Right ventricle myocardium superior (tissue), 1 donor: Measurements from ENCODE around the gene P2RY2. TPM values are rescaled to one million over a fixed set of nuclear protein-coding genes. Genes with fewer than 3 reads are reported as not detected.
"Not testable (repeated sequence)": the region's sequence is repeated elsewhere in the genome, so short reads cannot be mapped to it uniquely, and the experiment has no call there.

Experiments
- ATAC-seq: fragments of 200-7000 bp; cut with Tn5 transposase; one replicate; pipeline ENCODE4 v1.9.1; 2020; ENCODE audit warnings: mild to moderate bottlenecking; ENCODE audit not compliant: poor library complexity
- DNase-seq: peaks from one replicate; pipeline ENCODE4 v3.0.0-alpha.2; 2020
- intact Hi-C: fragments of 100-400 bp; cut with DNase I; formaldehyde crosslinking; loops from one replicate; pipeline ENCODE4 v1.11.2; 2022
- total RNA-seq: library from RNA; stranded (reverse); fragmentation: NEBNext Ultra II Directional; extraction: Animal tissue kit (Norgen Biotek cat#: 25700); gene quantifications from one replicate; pipeline ENCODE4 v1.2.1, GENCODE V29; 2021
- donor health status: DM: no; HTN: yes; CAD: no; lungs with severe emphysema.

Gene P2RY2
- total RNA-seq, 1 donor from 2014 or later: 22.5 TPM

DNA sequence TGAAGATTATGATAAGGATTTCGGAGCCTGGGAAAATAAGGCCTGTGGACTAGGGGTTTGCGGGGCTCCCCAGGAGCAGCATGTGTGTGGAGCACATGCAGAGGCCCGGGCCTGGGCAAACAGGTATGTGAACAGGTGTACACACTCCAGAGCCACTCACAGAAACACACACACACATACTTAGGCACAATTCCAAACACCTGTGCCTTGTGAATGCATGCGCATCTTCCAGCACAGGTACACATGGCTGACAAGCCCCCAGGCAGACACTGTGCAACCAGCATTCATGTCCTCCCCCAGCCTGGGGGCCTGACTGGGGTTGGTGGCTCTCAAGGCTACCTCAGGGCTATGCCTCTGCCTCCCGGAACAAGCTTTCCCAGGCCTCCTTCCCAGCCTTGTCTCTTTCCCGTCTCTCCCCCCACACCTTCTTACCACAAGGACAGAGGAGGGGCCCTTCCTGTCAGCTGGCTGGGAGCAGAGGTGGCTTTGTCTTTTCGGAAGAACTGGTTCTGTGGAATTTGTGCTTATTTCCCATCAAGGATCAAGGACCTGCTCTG, 51.5 kb downstream of the P2RY2 start:
- no peak for ATAC-seq
- no peak for DNase-seq
- intact Hi-C loops: no loop called here

DNA sequence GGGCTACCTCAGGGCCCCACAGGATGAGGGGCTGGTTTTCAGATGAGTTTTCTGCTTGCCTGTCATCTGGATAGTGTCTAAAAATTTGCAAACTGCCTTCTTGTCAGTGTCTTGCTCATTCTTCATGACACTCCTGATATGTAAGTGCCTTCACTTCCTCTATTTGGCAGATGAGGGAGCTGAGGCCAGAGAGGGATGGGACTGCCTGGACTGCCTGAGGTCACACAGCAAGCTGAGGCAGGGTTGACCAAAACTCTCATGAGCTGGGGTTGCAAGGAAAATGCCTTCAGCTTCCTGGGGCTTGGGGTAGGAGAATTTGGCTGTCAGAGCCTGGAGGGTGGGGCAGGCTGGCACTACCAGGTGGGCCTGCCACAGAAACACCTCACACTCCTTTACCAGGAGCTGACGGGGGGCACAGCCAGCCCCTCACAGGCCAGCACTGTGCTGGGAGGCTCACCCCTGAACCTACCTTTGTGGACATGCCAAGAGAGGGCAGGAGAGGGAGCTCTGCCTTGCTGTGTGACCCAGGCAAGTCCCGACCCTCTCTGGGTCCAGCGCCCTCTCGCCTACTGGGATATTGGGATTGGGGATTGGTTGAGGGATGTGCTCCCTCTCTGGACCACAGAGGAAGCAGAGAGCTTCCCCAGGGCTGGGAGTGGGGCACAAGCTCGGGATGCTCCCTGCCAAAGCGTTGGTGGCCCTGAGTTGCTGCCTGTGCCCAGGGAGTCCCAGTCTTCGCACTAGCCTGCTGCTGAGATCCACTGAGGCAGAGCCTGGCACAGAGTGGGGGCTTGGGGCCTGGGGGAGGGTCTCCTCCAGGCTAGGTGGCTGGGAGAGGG, 52.2 kb downstream of the P2RY2 start:
- no peak for DNase-seq
- intact Hi-C loops: no loop called here
- ATAC-seq: no peak

- ATAC-seq (no peak), DNase-seq (no peak)
- intact Hi-C loops: no loop called here
Observed at GRCh38 chr11:73270855-73271477, 52.9 kb downstream of the P2RY2 start.

DNA sequence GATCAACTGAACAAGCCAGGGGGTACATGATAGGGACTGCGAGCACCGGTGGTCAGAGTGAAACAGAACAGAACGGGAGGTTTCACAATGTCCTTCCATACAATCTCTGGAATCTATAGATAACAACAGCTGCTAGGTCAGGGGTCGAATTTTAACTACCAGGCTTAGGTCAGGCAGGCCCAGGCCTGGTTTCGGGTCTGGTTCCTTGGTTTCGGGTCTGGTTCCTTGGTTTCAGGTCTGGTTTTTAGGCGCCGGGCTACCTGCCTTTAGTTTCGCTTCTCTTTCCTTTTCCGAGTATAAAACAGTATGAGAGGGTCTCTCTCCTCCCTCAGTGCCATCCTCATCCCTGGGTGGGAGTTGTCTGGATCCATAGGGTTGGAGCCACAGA, 53.4 kb downstream of the P2RY2 start:
- intact Hi-C loops, DNase-seq, ATAC-seq: not testable (repeated sequence)

DNA sequence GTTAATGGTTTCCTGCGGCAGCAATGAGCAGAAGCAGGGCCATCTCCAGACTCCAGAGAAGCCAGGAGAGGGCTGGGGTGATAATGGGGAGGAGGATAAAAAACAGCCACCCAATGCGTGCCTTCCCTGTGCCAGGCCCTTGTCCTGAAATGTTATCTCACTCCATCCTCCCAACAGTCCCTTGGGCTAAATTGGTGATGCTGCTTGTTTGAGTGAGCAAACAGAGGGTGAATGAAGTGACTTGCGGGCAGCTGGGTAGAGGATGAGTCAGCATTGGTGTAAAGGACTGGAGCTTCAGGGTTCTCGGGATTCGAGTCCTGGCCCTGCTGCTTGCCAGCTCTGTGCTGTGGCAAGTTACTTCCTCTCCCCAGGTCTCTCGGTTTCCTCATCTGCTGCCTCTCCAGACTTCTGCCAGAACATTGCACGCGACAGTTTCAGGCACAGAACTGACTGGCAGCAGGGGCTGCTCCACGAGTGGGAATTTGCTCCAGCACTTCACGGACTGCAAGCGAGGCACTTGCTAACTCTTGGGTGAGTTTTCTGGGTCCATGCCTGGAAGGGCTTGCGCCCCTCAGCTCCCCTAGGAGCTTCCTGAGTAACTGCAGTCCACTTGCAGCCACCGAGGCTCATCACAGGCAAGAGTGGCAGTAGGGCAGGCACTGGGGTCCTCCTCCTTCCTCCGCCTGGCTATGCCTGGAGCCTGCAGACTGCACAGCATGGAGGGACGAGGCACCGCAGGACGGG, 54.0 kb downstream of the P2RY2 start, which contains the start of gene P2RY6:
TSS of gene P2RY6 (plus strand) at position 403 of the 744 bp plus-strand sequence. CDS start 24,181 bp downstream, outside the sequence.
- intact Hi-C loops: no loop called here
- DNase-seq (peak; percentile 71), ATAC-seq (peak; percentile 59)

- no peak for DNase-seq
- no peak for ATAC-seq
- intact Hi-C loops: no loop called here
Observed at GRCh38 chr11:73272680-73273038, 54.6 kb downstream of the P2RY2 start.

DNA sequence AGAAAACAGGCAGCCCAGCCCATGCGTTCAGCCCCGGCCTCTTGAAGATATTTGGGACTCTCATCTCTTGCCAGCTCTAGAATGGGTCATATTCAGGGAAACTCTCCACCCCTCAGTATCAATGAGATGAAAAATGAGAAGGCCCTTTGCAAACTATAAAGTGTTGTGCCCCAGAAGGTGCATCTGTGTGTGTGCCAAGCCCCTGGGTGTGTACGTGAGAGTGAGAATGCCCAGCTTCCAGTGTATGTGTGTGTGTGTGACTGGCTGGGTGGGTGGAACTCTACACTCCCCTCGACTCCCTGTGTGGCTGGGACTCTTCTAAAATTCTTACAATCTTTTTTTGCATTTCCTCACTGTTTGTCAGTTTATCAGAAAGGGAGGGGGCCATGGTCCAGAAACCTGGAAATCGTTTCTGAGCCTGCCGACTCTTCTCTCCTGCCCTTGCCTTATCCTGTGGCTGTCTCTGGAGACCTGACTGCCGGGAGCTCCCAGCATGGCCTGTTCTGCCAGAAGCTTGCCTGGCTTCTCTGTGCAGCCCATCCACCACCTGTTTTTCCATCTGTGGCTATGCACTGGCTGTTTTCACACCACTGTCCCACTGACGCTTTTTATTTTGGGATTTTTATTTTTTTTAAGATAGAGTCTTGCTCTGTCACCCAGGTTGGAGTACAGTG, 55.3 kb downstream of the P2RY2 start:
- intact Hi-C loops: no loop called here
- no peak for ATAC-seq
- no peak for DNase-seq

DNA sequence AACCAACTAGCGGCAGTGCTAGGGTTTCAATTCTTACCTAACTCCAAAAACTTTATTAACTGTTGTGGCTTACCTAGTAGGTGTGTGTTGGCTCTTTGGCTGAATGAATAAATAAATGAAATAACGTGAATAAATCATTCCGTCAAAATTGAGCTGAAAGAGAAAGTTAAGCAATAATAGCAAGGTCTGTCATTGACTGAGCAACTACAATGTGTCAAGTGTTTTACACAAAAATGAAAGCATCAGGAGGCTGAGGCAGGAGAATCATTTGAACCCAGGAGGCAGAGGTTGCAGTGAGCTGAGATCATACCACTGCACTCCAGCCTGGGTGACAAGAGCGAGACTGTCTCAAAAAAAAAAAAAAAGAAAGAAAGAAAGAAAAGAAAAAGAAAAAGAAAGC, 56.1 kb downstream of the P2RY2 start:
- DNase-seq, intact Hi-C loops, ATAC-seq: not testable (repeated sequence)

GRCh38 chr11:73274722-73275380, 56.8 kb downstream of the P2RY2 start:
- no peak for DNase-seq
- peak; percentile 21 for ATAC-seq
- intact Hi-C loops: no loop called here

GRCh38 chr11:73275381-73275750, 57.3 kb downstream of the P2RY2 start:
- ATAC-seq (no peak), DNase-seq (no peak)
- intact Hi-C loops: no loop called here

DNA sequence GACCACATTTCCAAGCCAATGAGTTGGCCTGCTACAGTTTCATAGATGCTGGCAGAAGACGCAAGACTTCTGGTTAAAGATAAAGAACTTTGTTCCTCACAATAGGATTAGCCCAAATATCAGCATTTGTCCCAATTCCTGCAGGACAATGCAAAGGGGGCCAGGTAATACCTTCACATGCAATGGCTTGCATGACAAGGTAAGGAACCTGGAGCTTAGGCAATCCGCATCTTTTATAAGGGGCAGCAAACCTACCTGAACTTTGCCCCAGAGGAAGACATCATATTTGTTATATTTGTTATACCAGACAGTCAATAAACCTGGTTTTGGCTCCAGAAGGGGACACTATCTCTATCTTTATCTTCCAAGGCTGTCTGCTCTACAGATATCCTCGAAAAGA, 59.4 kb downstream of the P2RY2 start:
- intact Hi-C loops: no loop called here
- DNase-seq: no peak
- no peak for ATAC-seq

DNA sequence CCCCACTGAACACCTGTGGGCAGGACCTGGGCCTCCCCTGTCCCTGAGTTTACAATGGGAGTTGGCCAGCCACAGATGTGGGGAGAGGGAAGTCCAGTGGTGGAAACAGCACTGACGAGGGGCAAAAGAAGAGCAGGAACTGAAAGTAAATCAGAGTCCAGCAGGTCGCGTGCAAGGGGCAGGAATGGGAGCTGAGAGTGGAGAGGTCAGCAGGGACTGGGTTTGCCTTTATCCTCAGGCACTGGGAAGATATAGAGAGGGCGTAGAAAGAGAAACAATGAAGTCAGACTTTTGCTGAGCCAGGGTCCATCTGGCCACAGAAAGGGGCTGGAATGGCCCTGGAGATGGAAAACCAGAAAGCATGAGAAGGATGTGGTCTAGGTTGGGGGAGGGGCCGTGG, 62.5 kb downstream of the P2RY2 start:
- intact Hi-C loops: no loop called here
- DNase-seq (no peak), ATAC-seq (peak; percentile 55)

GRCh38 chr11:73281201-73281741, 63.2 kb downstream of the P2RY2 start:
- intact Hi-C loops: no loop called here
- DNase-seq: no peak
- peak; percentile 71 for ATAC-seq

GRCh38 chr11:73281796-73282660, 63.9 kb downstream of the P2RY2 start:
- ATAC-seq (no peak), DNase-seq (no peak)
- intact Hi-C loops: no loop called here

- ATAC-seq (no peak), DNase-seq (no peak)
- intact Hi-C loops: no loop called here
Observed at GRCh38 chr11:73283276-73284000, 65.4 kb downstream of the P2RY2 start.

DNA sequence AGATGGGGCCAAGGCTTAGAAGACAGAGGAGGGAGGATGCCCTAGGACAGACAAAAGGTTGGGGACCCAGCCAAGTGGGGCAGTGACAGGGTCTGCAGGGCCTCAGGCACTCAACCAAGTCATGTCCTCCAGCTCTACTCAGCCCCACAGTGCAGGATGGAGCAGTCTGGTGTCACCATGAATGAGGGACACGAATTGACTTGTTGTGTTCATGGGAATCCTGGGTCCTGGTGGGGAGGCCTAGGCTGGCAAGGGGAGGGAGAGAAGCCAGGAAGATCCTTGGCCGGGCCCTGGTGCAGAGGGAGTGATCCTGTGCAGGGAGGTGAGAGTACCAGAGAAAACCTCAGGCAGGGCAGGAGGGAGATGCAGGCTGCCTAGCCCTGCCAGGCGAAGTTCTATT, 66.0 kb downstream of the P2RY2 start:
- intact Hi-C loops: no loop called here

More for the DNA sequence above, 66.0 kb downstream of the P2RY2 start:
- no peak for DNase-seq
- ATAC-seq: no peak
